T-helper 17 cell (primary cell): ENCODE measurements around the gene TRAPPC2. TPM values are rescaled to one million over a fixed set of nuclear protein-coding genes. Genes with fewer than 3 reads are reported as not detected.

Experiments
- ATAC-seq: fragments of 150-1000 bp; cut with Tn5 transposase; 2 replicates; pipeline ENCODE4 v1.10.0; 2021; ENCODE audit warnings: mild to moderate bottlenecking, moderate library complexity
- DNase-seq, 3 donors: peaks; one replicate each; pipeline versions ENCODE4 v3.0.0 to v3.0.0-alpha.2; 2020 to 2021
- H3K9me3 ChIP-seq: one replicate; pipeline ENCODE4 v1.7.0; 2013; ENCODE audit warnings: low read length, mild to moderate bottlenecking; ENCODE audit not compliant: control insufficient read depth, poor library complexity, severe bottlenecking
- H3K27ac Mint-ChIP-seq: one replicate; pipeline ENCODE4 v1.8.0; 2022; ENCODE audit warnings: mild to moderate bottlenecking, moderate library complexity, mixed read lengths
- H3K27me3 Mint-ChIP-seq: one replicate; pipeline ENCODE4 v1.8.0; 2022; ENCODE audit warnings: mixed read lengths
- H3K36me3 Mint-ChIP-seq: one replicate; pipeline ENCODE4 v1.8.0; 2022; ENCODE audit warnings: low read depth, mixed read lengths
- H3K4me1 Mint-ChIP-seq: one replicate; pipeline ENCODE4 v1.8.0; 2022; ENCODE audit warnings: mild to moderate bottlenecking, mixed read lengths
- H3K4me3 Mint-ChIP-seq: one replicate; pipeline ENCODE4 v1.8.0; 2022; ENCODE audit warnings: mild to moderate bottlenecking, moderate library complexity, mixed read lengths
- total RNA-seq, 4 donors: library from RNA in 2 of 4; stranded (reverse) in 2 of 4; gene quantifications; one replicate each; pipeline ENCODE4 v1.2.3 and lab custom pipeline; 2022 to 2026

Gene TRAPPC2
- total RNA-seq, 2 donors from 2014 or later: 31.9 to 35.8 TPM

DNA sequence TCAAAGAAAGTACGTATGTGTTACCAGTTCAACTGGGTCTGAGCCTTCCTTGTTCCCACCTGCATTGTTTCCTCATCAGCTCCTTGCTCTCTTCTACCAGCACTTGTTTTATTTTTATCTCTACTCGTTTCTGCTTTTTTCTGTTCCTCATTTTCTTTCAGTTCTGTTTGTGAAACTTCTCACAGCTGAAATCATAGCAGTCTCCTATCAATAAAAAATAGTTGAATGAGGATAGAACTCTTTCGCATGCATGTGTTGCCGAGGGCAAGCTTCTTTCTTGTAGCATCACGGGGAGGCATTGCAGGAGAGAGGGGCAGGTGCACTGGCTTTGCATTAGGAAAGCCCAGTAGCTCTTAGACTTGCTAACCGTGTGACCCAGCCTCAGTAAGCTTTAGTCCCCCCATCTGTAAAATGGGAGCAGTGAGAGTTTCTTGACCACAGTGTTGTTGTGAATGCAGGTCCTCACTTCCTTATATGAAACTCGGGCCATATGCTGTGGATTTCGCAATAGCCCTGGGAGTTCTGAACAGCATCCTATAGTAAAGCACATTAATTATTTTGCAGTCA, 24.8 kb upstream of the TRAPPC2 start:
- peak; percentile 32 for ATAC-seq
- Mint-ChIP-seq H3K4me1 (peaks cover 2% of the 10 kb centered on the region), H3K36me3 (peaks cover 2% of the 10 kb centered on the region), H3K27ac (no peak overlapping the region), H3K27me3 (no peaks in the 10 kb centered on the region), H3K4me3 (no peak overlapping the region)
- no peaks in the 10 kb centered on the region for H3K9me3 ChIP-seq
- DNase-seq: no peak

DNA sequence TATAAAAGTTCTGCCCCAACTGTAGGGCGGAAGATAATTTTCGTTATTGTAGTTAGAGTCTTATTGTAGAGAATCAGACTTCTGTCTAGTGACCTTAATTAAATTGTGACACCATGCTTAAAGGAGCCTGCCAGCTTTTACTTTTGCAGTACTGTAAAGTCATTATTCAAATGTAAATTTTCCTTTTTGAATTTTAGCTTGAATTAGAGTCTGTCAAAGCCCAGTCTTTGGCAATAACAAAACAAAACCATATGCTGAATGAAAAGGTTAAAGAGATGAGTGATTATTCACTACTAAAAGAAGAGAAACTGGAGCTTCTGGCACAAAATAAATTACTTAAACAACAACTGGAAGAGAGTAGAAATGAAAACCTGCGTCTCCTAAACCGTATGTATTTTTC, 22.0 kb upstream of the TRAPPC2 start:
- Mint-ChIP-seq H3K4me3 (no peak overlapping the region), H3K36me3 (peaks cover 2% of the 10 kb centered on the region), H3K27me3 (no peaks in the 10 kb centered on the region), H3K4me1 (peaks cover 9% of the 10 kb centered on the region), H3K27ac (no peak overlapping the region)
- ATAC-seq (no peak), DNase-seq (no peak)
- H3K9me3 ChIP-seq: no peaks in the 10 kb centered on the region

- no peaks in the 10 kb centered on the region for H3K27me3 Mint-ChIP-seq
- no peak overlapping the region for H3K4me3 Mint-ChIP-seq
- peaks cover 9% of the 10 kb centered on the region for H3K4me1 Mint-ChIP-seq
- H3K9me3 ChIP-seq: no peaks in the 10 kb centered on the region
- peaks cover 2% of the 10 kb centered on the region for H3K36me3 Mint-ChIP-seq
- peak; percentile 57 for ATAC-seq
- H3K27ac Mint-ChIP-seq: no peak overlapping the region
- DNase-seq: no peak
Measured at GRCh38 chrX:13755254-13755653, 20.8 kb upstream of the TRAPPC2 start.

DNA sequence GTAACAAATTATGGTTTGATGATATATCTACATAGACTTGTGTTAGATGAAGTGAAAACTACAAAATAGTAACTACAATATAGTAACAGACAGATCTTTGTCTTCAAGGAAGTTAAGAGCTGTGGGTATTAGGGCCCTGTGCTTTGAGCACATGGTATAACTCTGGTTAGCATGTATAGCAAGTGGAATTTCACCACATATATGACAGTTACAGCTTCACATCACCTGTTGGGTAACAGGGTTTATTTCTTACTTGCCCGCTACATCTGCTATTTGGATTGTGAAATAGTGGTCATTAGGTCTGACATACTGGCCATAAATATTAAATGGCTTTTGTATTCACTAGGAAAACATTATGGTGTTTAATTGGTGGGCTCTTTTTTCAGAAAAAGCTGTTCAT, 20.3 kb upstream of the TRAPPC2 start:
- no peak overlapping the region for H3K4me3 Mint-ChIP-seq
- H3K27ac Mint-ChIP-seq: no peak overlapping the region
- ATAC-seq: no peak

DNA sequence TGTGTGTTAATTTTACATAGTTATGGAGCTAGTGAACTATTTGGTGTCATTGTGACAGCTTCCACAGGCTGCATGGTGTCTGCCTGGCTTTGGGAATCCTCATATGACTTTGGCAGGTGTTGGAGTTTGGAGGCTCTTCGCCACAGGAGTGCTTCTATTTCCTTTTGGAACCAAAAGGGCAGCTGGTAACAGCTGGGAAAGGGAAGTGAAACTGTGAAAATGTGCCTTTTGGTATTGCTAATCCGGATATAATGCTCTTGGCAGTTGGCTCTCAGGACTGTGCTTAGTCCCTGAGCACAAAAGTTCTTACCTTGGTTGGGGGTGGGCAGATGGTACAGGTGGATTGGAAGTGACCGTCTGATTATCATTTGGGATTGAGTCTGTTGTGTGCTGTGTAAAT, 18.2 kb upstream of the TRAPPC2 start:
- Mint-ChIP-seq H3K4me3 (peak overlapping the region; percentile 75), H3K36me3 (no peaks in the 10 kb centered on the region), H3K27me3 (no peaks in the 10 kb centered on the region), H3K4me1 (peaks cover 11% of the 10 kb centered on the region), H3K27ac (peak overlapping the region; percentile 37)
- no peak for ATAC-seq
- DNase-seq: no peak
- no peaks in the 10 kb centered on the region for H3K9me3 ChIP-seq

More for the DNA sequence above, 20.3 kb upstream of the TRAPPC2 start:
- H3K9me3 ChIP-seq: no peaks in the 10 kb centered on the region
- H3K4me1 Mint-ChIP-seq: peaks cover 11% of the 10 kb centered on the region
- peaks cover 2% of the 10 kb centered on the region for H3K36me3 Mint-ChIP-seq
- no peak for DNase-seq
- no peaks in the 10 kb centered on the region for H3K27me3 Mint-ChIP-seq

DNA sequence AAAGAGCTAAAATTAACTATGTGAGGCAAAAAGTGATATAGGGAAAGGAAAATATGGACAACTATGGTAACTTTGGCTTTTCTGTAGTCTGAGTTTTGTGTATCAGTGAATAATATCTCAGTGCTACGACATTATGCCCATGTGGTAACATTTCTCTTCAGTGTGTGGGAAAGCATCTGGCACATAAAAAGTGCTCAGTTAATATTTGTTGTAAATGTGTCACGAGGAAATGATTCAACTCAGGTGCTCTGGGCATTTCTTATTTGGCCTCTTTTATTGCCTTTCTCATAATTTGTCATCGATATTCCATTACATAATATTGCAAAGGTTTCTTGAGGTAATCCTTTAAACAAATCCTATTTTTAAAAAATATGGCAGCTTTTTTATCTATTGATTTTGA, 17.7 kb upstream of the TRAPPC2 start:
- H3K27ac Mint-ChIP-seq: peak overlapping the region; percentile 37
- no peaks in the 10 kb centered on the region for H3K27me3 Mint-ChIP-seq
- ATAC-seq (no peak), DNase-seq (no peak)
- no peaks in the 10 kb centered on the region for H3K9me3 ChIP-seq
- H3K4me3 Mint-ChIP-seq: no peak overlapping the region
- peaks cover 14% of the 10 kb centered on the region for H3K4me1 Mint-ChIP-seq
- H3K36me3 Mint-ChIP-seq: no peaks in the 10 kb centered on the region

GRCh38 chrX:13750812-13751211, 16.4 kb upstream of the TRAPPC2 start:
- Mint-ChIP-seq H3K36me3 (peaks cover 2% of the 10 kb centered on the region), H3K4me3 (no peak overlapping the region), H3K4me1 (peaks cover 12% of the 10 kb centered on the region), H3K27me3 (no peaks in the 10 kb centered on the region), H3K27ac (peak overlapping the region; percentile 45)
- DNase-seq (no peak), ATAC-seq (no peak)
- no peaks in the 10 kb centered on the region for H3K9me3 ChIP-seq

- Mint-ChIP-seq H3K4me1 (peaks cover 12% of the 10 kb centered on the region), H3K4me3 (no peak overlapping the region), H3K27me3 (no peaks in the 10 kb centered on the region), H3K27ac (peak overlapping the region; percentile 45), H3K36me3 (peaks cover 2% of the 10 kb centered on the region)
- DNase-seq: no peak
- no peaks in the 10 kb centered on the region for H3K9me3 ChIP-seq
- peak; percentile 76 for ATAC-seq
Measured at GRCh38 chrX:13750204-13750603, 15.8 kb upstream of the TRAPPC2 start.

GRCh38 chrX:13748486-13748885, 14.1 kb upstream of the TRAPPC2 start:
- Mint-ChIP-seq H3K4me3 (no peak overlapping the region), H3K27me3 (no peaks in the 10 kb centered on the region), H3K27ac (no peak overlapping the region), H3K4me1 (peaks cover 12% of the 10 kb centered on the region), H3K36me3 (peaks cover 2% of the 10 kb centered on the region)
- DNase-seq (no peak), ATAC-seq (no peak)
- H3K9me3 ChIP-seq: no peaks in the 10 kb centered on the region

DNA sequence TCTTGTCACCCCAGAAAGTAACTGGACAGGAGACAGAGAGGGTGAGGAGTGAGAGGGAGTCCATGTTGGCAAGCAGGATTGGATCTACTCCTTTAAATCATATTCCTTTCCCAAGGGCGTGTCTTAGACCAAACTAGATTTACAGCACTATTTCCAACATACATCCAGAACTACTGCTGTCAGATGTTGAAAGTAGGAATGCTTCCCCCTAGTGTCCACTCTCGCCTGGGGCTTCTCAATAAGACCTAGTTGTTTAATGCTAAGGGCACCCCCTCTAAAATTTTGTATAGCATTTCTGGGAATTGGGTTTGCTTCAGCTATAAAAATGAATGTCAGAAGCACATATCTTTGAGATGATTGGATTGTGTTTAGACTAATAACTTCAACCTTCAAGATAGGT, 13.4 kb upstream of the TRAPPC2 start:
- peak overlapping the region; percentile 69 for H3K27ac Mint-ChIP-seq

DNA sequence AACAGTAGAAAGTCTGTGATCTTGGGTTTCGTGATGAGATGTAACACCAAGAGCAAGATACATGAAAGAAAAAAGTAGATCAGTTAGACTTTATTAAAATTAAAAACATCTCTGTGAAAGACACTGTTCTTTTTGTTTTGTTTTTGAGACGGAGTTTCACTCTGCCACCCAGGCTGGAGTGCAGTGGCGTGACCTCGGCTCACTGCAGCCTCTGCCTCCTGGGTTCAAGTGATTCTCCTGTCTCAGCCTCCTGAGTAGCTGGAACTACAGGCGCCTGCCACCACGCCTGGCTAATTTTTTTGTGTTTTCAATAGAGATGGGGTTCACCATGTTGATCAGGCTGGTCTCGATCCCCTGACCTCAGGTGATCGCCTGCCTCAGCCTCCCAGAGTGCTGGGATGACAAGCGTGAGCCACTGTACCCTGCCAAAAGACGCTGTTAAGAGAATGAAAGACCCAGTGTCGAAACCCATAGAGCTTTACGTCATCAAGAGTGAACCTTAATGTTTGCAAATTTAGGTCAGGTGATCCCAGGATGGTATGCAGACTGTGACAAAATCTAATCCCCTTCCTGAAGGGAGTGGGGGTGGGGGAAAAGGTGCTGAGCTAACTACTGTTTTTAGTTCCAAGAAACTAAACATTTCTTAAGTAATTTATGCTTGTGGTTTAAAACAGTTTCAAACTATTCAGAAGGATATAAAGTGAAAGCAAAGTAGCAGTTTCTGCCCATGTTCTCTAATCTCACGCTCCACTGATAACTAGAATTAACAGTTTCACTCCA, 8.2 kb upstream of the TRAPPC2 start:
- H3K27ac Mint-ChIP-seq: peak overlapping the region; percentile 94
- H3K27me3 Mint-ChIP-seq: no peaks in the 10 kb centered on the region
- peaks cover 2% of the 10 kb centered on the region for H3K36me3 Mint-ChIP-seq
- no peaks in the 10 kb centered on the region for H3K9me3 ChIP-seq
- H3K4me3 Mint-ChIP-seq: peak overlapping the region; percentile 84
- ATAC-seq (peak; percentile 98), DNase-seq (peak in 2 of 3 donors; percentile 23)
- H3K4me1 Mint-ChIP-seq: peaks cover 11% of the 10 kb centered on the region

More for the DNA sequence above, 13.4 kb upstream of the TRAPPC2 start:
- DNase-seq (peak in 1 of 3 donors; percentile 14), ATAC-seq (peak; percentile 59)
- peaks cover 8% of the 10 kb centered on the region for H3K4me1 Mint-ChIP-seq
- no peaks in the 10 kb centered on the region for H3K27me3 Mint-ChIP-seq
- H3K36me3 Mint-ChIP-seq: peaks cover 2% of the 10 kb centered on the region
- H3K9me3 ChIP-seq: no peaks in the 10 kb centered on the region
- no peak overlapping the region for H3K4me3 Mint-ChIP-seq

DNA sequence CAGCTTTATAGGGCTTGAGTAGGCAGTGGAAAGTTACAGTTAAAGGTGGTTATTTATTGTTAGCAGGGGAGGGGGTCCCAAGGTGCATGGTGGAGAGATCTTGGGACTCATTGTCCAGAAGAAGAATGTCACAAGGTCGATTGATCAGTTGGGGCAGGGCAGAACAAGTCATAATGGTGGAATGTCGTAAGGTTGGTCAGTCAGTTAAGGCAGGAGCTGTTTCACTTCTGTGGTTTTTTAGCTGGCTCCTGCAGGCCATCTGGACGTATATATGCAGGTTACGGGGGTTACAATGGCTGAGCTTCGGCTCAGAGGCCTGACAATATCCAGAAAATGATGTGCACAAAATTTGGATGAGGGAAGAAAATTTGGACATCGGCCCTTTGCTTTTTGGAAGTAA, 7.3 kb upstream of the TRAPPC2 start:
- no peaks in the 10 kb centered on the region for H3K36me3 Mint-ChIP-seq
- H3K4me3 Mint-ChIP-seq: peak overlapping the region; percentile 49
- DNase-seq: no peak

DNA sequence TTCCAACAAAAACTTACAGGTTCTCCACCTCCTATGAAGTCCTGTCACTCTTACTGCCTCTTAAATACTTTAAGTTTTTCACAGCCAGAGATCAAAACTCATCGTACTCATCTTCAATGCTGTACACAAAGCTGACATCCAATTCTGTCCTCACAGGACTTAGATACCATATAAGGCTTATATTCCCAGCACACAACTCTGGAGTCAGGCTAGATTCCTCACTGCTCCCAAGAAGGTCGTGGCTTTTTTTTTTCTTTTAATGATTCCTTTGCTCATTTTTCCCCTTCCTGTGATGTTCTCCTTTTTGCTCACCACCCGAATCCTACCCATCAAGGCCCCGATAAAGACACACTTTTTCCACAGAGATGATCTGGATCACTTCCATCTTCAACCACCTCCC, 914 bp downstream of the TRAPPC2 start:
- H3K9me3 ChIP-seq: no peaks in the 10 kb centered on the region
- Mint-ChIP-seq H3K27me3 (no peaks in the 10 kb centered on the region), H3K4me1 (peaks cover 31% of the 10 kb centered on the region), H3K27ac (peak overlapping the region; percentile 97), H3K36me3 (peaks cover 10% of the 10 kb centered on the region), H3K4me3 (peak overlapping the region; percentile 95)
- ATAC-seq (no peak), DNase-seq (no peak)

More for the DNA sequence above, 7.3 kb upstream of the TRAPPC2 start:
- peak overlapping the region; percentile 94 for H3K27ac Mint-ChIP-seq
- peaks cover 10% of the 10 kb centered on the region for H3K4me1 Mint-ChIP-seq
- no peaks in the 10 kb centered on the region for H3K27me3 Mint-ChIP-seq
- H3K9me3 ChIP-seq: no peaks in the 10 kb centered on the region
- no peak for ATAC-seq
